MM.1S (cell line): ENCODE results near the gene ZNF521.

Experiments
- DNase-seq: peaks from one replicate; pipeline ENCODE4 v3.0.0-alpha.2; 2015
- H2AFZ ChIP-seq: fragments of 300-600 bp; sonication (generic); 2 replicates; pipeline ENCODE4 v1.6.0; 2016; ENCODE audit warnings: antibody characterized with exemption, low read length
- H3F3A ChIP-seq: fragments of 300-600 bp; sonication (generic); 2 replicates; pipeline ENCODE4 v1.6.1; 2016; ENCODE audit warnings: mild to moderate bottlenecking, antibody characterized with exemption, low read length, moderate library complexity, mixed read lengths; ENCODE audit not compliant: insufficient read depth
- H3K27ac ChIP-seq: fragments of 300-600 bp; sonication (generic); 2 replicates; pipeline ENCODE4 v1.5.1; 2016; ENCODE audit warnings: mild to moderate bottlenecking, low read length
- H3K27me3 ChIP-seq: fragments of 300-600 bp; sonication (generic); replicated peaks from 2 replicates; pipeline ENCODE4 v1.6.0; 2016; ENCODE audit warnings: low read length; ENCODE audit not compliant: insufficient read depth
- H3K36me3 ChIP-seq: fragments of 300-600 bp; sonication (generic); replicated peaks from 2 replicates; pipeline ENCODE4 v1.6.1; 2016; ENCODE audit warnings: mild to moderate bottlenecking, low read length, mixed read lengths; ENCODE audit not compliant: insufficient read depth
- H3K4me1 ChIP-seq: fragments of 300-600 bp; sonication (generic); 2 replicates; pipeline ENCODE4 v1.6.1; 2016; ENCODE audit warnings: low read length, mixed read lengths
- H3K4me2 ChIP-seq: fragments of 300-600 bp; sonication (generic); 2 replicates; pipeline ENCODE4 v1.6.0; 2016; ENCODE audit warnings: low read depth, low read length
- H3K4me3 ChIP-seq: fragments of 300-600 bp; sonication (generic); 2 replicates; pipeline ENCODE4 v1.5.1; 2016; ENCODE audit warnings: low read length, mixed read lengths
- H3K79me2 ChIP-seq: fragments of 300-600 bp; sonication (generic); 2 replicates; pipeline ENCODE4 v1.6.1; 2016; ENCODE audit warnings: mixed run types, low read length, mixed read lengths
- H3K9ac ChIP-seq: fragments of 300-600 bp; sonication (generic); 2 replicates; pipeline ENCODE4 v1.6.1; 2016; ENCODE audit warnings: low read length, mixed read lengths
- H3K9me2 ChIP-seq: fragments of 300-600 bp; sonication (generic); replicated peaks from 2 replicates; pipeline ENCODE4 v1.6.1; 2016; ENCODE audit warnings: mild to moderate bottlenecking, low read length, mixed read lengths; ENCODE audit not compliant: insufficient read depth
- H3K9me3 ChIP-seq: fragments of 300-600 bp; sonication (generic); replicated peaks from 2 replicates; pipeline ENCODE4 v1.6.1; 2016; ENCODE audit warnings: mild to moderate bottlenecking, low read length, mixed read lengths; ENCODE audit not compliant: insufficient read depth
- H4K20me1 ChIP-seq: fragments of 300-600 bp; sonication (generic); 2 replicates; pipeline ENCODE4 v1.6.1; 2016; ENCODE audit warnings: mild to moderate bottlenecking, low read length, moderate library complexity, mixed read lengths; ENCODE audit not compliant: insufficient read depth
- CTCF ChIP-seq: fragments of 300-600 bp; sonication (generic); IDR thresholded peaks from 2 replicates; pipeline ENCODE4 v1.5.1; 2016; ENCODE audit warnings: antibody characterized with exemption, low read length, mixed read lengths
- EZH2 ChIP-seq: fragments of 300-600 bp; sonication (generic); optimal IDR thresholded peaks from 2 replicates; pipeline ENCODE3; 2017; ENCODE audit warnings: low read depth, mild to moderate bottlenecking, antibody characterized with exemption, low read length, mixed read lengths
- EZH2phosphoT487 ChIP-seq: fragments of 300-600 bp; sonication (generic); IDR thresholded peaks from 2 replicates; pipeline ENCODE4 v1.6.1; 2018; ENCODE audit warnings: antibody characterized with exemption, low read length

The ZNF521 gene

GRCh38 chr18:25141399-25141798 is 210.6 kb downstream of the ZNF521 start:
- no peak for DNase-seq
- H3K36me3 ChIP-seq: no peaks in the 10 kb centered on the region

GRCh38 chr18:25140962-25141308 is 211.0 kb downstream of the ZNF521 start:
- Histone ChIP-seq H3K27ac (no peak overlapping the region), H3K27me3 (no peaks in the 10 kb centered on the region), H3K4me3 (no peak overlapping the region), H3K9me2 (no peaks in the 10 kb centered on the region), H3K4me1 (no peaks in the 10 kb centered on the region), H3K9ac (no peak overlapping the region), H3K4me2 (no peak overlapping the region), H2AFZ (no peak overlapping the region), H3K9me3 (no peaks in the 10 kb centered on the region), H3K79me2 (no peaks in the 10 kb centered on the region), H4K20me1 (no peaks in the 10 kb centered on the region), H3F3A (no peaks in the 10 kb centered on the region), H3K36me3 (no peaks in the 10 kb centered on the region)
- no peak for TF ChIP-seq EZH2
- no peak for TF ChIP-seq CTCF
- TF ChIP-seq EZH2phosphoT487: no peak
- DNase-seq: peak; percentile 18

More at GRCh38 chr18:25141399-25141798, 210.6 kb downstream of the ZNF521 start:
- H4K20me1 ChIP-seq: no peaks in the 10 kb centered on the region
- no peak overlapping the region for H3K9ac ChIP-seq
- H3K4me3 ChIP-seq: no peak overlapping the region
- H3K9me3 ChIP-seq: no peaks in the 10 kb centered on the region
- no peaks in the 10 kb centered on the region for H3F3A ChIP-seq
- H3K4me2 ChIP-seq: no peak overlapping the region
- no peaks in the 10 kb centered on the region for H3K27me3 ChIP-seq
- H3K79me2 ChIP-seq: no peaks in the 10 kb centered on the region
- H3K4me1 ChIP-seq: no peaks in the 10 kb centered on the region
- H3K27ac ChIP-seq: no peak overlapping the region
- no peak overlapping the region for H2AFZ ChIP-seq
- TF ChIP-seq CTCF: no peak
- TF ChIP-seq EZH2: no peak
- no peaks in the 10 kb centered on the region for H3K9me2 ChIP-seq

DNA sequence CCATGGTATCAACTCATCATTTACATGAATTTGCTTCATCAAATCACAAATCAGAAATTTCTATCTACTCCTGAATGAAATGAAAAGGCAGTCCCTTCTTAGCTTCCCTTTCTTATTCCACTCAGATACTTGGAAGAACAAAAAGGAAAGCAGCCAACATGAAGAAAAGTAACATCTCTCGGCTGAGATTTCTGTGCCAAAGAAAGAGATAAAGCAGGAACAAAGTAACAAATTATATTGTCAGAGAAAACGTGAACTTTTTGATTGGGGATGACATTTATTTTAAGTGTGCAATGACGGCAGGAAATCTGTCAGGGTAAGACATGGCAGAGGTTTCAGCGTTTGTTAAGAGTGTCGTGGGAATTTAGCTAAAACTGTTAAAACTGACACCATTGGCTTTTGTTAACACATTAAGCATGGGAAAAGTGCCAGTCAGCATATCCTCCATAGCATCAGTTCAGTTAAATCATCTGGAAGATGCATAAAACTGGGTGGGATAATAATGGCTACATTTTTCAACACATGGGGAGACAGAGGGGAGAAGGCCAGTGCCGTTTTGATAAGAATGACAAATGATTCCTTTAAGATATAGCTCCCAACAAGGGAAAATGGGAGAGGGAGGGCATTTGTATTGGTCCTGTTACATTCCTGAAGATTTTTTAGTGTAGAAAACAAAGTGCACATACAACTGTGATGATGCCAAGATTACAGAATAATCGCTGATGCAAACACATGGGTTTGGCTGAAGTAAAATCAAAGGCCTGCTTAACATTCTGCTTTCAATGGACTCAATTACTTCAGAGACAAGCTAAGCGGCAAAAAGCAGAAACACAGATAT is 211.6 kb downstream of the ZNF521 start:
- Histone ChIP-seq H4K20me1 (no peaks in the 10 kb centered on the region), H3K4me1 (no peaks in the 10 kb centered on the region), H3K27ac (no peak overlapping the region), H2AFZ (no peak overlapping the region), H3K27me3 (no peaks in the 10 kb centered on the region), H3K9me3 (no peaks in the 10 kb centered on the region), H3K4me2 (no peak overlapping the region), H3K79me2 (no peaks in the 10 kb centered on the region), H3K9ac (no peak overlapping the region), H3K36me3 (no peaks in the 10 kb centered on the region), H3F3A (no peaks in the 10 kb centered on the region), H3K4me3 (no peak overlapping the region), H3K9me2 (no peaks in the 10 kb centered on the region)
- DNase-seq: no peak
- TF ChIP-seq EZH2phosphoT487 (no peak), CTCF (no peak), EZH2 (no peak)
